Measurements from ENCODE around the gene CEP55.
"Not testable (repeated sequence)": the region's sequence is repeated elsewhere in the genome, so short reads cannot be mapped to it uniquely, and the experiment has no call there.

The CEP55 gene

DNA sequence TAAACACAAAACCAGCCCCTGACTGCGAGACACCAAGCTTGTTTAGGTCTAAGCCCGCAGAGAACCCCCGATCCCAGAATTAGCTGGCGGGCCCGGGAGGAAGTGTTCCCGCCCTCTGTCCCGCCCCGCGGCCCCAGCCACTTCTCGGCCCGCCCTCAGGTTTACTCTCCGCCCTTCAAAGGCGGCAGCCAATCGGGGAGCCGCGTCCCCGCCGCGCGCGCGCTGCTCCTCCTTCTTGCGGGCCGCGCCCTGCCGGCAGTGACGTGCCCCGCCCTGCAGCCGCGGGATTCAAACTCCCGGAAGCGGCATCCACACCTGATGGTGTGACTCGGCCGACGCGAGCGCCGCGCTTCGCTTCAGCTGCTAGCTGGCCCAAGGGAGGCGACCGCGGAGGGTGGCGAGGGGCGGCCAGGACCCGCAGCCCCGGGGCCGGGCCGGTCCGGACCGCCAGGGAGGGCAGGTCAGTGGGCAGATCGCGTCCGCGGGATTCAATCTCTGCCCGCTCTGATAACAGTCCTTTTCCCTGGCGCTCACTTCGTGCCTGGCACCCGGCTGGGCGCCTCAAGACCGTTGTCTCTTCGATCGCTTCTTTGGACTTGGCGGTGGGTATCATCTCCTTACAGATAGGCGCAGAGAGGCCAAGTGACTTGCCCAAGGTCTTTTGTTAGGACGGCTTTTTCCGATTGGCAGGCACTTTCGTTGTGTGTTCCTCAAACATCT, at the start of gene CEP55:
TSS of gene CEP55 (plus strand) at position 291 of the 720 bp plus-strand sequence. CDS start 3,440 bp downstream, outside the sequence.
- peak; percentile 95 for DNase-seq

DNA sequence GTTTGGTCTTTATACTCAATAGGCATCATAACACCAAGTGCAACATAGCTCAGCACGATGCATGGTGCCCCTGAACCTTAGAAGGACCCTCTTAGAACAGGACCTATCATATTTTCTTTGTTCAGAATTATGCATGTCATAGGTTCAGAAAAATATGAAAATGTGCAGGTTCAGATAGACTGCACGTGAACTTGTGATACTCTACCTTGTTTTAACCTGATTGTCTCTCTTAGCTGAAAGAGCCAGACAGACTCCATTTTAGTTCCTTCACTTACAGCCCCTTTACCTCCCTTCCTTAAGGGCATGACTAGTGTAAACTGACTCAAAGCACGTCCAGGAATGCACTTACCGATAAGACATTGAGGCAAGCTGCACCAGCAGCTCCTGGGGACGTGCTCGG, 49.4 kb upstream of the CEP55 start:
- DNase-seq, result no peak

DNA sequence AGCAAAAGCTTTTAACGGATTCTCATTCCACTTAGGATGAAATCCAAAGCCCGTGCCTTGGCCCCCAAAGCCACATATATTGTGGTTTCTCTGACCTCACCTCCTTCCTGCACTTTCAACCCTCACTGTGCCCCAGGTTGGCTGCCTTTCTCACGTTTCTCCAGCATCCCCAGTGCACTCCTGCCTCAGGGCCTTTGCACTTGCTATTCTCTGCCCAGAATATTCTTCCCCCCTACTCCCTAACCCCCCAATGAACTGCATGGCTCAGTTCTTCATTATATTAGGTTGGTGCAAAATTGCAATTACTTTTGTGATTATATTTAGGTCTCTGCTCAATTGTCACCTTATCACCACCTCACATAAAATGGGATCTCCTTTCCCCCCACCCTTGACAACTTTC, 48.4 kb upstream of the CEP55 start:
- no peak for DNase-seq

DNA sequence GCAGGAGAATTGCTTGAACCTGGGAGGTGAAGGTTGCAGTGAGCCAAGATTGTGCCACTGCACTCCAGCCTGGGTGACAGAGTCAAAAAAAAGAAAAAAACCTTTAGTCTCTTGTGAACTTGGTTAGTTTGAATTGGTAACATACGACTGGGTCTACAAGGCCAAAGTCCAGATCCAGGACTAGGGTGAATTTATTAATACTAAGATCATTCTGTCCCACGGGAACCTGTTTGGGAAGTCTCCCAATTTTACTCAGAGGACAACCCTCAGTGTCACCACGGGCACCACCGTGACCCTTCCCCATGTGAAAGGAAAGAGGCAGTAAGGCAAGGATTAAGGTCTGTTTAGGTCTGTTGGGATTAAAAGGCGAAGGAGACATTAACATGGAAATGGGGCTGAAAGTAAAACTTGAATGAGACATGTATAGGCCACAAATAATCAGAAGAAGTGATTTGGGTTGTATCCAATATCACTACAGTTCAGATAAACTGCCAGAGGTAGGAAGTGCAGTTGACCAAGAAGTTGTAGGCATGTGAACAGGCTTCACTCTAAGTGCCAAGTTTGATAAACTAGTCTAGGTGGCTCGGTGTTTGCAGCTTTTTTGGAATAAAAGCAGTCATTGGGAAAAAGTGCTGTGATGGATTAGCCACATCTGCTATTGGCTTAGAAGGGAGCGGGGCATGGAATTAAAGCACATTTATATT, 45.0 kb upstream of the CEP55 start:
- no peak for DNase-seq

DNA sequence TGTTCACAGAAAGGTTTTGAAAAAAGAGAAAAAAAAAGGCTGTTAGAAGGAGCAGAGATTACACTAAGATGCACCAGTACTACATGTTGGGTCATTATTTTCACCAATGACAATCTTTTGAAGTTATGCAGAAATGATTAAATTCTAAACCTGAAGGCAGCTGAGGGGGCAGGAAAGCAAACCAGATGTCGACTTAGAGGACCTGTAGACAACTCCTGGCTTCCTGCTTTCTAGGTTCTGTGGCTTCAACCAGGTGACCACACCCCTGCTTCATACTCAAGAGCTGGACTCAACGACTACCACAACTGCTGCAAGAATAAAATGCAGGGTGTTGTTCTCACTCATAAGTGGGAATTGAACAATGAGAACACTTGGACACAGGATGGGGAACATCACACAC, 44.3 kb upstream of the CEP55 start:
- no peak for DNase-seq

DNA sequence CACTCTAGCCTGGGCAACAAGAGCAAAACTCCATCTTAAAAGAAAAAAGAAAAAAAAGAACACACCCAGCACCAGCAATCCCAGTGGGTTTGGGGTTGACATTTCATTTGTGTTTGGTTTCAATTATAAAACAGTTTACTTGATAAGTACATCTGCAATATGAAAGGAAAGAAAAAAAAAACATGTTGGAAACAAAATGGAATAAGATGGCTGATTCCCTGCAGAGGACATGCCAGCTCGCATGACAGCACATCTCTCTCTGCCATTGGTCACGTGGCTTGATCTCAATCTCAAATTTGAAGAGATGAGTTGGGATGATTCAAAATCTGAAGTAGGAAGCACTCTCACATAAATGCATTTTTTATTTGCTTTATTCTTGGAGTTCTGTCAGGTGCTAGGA, 42.3 kb upstream of the CEP55 start:
- DNase-seq, result no peak

DNA sequence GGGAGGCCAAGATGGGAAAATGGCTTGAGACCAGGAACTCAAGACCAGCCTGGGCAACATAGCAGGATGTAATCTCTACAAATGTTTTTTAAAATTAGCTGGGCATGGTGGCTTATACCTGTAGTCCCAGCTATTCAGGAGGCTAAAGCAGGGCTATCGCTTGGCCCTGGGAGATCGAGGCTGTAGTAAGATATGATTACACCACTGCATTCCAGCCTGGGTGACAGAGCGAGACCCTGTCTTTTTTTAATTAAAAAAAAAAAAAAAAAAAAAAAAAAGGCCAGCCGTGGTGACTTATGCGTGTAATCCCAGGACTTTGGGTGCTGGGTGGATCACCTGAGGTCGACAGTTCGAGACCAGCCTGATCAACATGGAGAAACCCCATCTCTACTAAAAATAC, 41.7 kb upstream of the CEP55 start:
- DNase-seq, result no peak

DNA sequence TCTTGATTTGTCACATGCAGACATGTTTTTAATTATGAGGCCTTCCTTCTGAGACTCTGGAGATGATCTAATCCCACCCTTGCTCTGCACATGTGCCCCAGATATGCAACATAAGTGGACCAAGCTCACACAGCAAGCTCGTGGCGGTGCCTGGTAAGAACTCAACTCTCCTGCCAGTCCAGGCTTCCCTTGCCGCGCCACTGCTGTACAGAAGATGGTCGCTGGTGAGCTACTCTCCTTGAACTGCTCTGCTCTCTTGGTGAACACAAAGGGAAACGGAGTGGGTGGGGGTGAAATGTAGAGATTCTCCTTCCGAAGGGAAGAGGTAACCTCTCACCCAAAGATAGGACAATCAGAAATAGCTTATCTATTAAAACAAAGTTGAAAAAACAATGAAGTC, 39.9 kb upstream of the CEP55 start:
- no peak for DNase-seq

DNA sequence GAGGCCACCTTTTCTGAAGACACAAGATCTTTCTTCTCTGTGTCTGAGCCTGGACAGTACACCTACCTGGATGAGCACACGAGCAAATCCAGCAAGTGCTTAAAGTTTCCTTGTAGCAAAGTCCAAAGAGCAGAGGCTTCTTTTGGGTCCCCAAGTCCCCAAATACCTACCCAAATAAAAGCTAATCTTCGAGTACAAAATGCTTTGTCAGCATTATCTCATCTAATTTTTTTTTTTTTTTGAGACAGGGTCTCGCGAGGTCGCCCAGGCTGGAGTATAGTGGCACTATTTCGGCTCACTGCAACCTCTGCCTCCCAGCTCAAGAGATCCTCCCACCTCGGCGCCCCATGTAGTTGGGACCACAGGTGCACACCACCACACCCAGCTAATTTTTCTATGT, 38.9 kb upstream of the CEP55 start:
- DNase-seq, result no peak

DNA sequence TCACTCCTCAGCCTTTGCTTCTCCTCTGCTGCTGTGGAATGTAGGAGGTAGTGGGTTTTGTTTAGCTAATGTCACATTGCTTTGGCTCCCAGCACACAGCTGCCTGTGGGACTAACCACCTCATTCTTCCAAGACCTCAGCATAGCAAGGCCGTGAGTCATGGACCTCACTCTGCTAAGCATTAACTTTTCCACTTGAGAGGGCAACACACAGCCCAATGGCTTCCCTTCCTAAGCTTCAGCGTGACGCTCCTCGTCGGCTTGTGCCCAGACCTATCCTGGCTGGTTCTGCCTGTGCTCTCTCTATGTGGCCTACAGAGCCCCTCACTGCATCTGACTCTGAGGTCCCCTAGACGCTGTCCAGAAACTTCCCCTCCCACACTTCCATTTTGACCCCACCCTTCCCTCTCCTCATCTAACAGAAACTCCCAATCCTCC, 37.6 kb upstream of the CEP55 start:
- DNase-seq, result peak; percentile 66

DNA sequence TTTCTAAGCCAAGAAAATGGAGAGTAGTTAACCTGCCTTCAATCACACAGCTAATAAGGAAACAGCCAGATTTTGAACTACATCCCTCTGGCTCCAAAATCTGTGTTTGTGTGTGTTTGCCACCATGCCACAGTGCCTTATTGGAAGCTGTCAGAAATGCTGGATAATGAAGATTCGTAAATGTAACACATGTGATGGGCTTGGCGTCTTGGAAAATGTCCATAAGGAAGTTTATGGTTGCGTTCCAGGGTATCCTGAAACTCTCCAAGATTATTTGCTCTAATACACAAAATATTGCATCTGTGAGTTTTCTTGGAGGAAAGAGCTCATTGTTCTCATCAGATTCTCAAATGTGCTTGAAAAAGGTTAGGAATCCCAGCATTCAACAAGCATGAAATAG, 36.9 kb upstream of the CEP55 start:
- no peak for DNase-seq

DNA sequence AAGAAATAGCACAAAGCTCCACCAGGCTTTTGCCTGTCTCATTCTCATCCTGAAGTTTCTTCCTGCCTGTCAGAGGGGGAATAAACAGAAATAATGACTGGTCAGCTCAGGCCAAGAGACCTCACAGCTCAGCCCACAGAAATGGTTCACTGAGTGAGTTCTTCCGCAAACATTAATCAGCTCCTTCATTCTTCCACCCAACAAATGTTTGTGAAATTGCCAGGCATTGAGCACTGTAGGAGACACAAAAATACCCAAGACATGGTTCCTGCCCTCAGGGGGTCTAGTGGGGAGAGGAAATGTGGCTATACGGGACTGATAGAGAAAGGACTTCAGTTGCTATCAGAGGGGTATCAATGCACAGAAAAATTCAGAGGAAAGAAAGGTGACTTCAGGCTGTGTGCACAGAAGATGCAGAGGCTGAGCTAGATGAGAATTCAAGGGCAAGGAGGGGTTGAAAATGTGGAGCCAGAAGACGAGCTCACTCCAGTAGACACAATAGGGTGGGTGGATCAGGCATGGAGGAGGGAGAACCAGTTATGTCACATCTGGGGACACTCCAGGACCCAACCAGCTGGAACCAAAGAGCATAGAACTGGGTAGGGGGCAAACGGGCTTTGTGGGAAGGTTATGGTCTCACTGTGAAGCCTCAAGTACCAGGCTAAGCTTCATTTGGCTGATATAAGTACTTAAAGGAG, 35.2 kb upstream of the CEP55 start:
- DNase-seq, result no peak

DNA sequence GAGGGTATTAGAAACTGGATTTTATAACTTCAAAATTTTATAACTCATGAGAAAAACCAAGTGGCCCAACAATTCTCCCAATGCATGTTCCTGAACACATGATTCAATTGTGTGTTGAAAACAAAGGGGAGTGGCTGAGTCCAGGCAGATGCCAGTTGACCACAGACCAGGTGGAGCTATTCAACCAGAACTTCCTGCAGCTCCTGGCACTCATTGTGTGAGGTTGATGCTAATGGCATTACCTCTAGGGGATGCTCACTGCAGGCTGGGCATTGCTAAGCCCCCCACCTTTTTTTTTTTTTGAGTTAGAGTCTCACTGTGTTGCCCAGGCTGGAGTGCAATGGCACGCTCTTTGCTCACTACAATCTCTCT, 34.6 kb upstream of the CEP55 start:
- no peak for DNase-seq

DNA sequence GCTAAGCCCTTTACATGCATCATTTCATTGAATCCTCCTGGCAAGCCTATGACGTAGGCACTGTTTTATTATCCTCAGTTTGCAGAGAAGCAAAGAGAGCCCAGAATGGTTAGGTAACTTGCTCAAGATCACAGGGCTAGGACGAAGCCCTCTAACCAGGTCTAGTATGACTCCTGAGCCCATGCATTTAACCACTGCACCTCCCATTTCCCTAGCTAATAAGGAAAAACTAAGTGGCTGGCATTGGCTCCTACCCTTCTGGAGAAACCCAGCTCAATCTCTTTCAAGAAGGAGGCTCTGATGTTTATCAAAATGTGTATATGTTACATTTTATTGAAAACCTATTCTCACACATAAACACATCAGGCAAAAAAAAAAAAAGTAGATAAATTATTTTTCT, 34.0 kb upstream of the CEP55 start:
- DNase-seq, result no peak

DNA sequence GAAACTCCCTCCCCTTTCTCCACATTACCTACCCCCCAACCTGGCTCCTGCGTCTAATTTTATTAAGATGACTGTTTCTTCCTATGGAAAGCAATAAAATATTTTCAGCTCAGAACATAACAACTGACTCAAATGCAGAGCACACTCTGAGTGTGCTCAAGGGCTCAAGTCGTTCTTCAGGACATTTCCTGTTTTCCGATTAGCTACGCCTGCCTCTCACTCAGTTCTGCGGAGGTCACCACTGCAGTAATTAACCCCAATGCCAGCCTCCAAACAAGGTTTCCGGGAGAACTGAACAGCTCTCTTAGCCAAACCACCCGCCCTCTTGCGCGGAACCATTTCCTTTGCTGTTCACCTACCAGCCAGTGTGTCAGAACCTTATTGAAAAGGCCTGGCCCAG, 33.5 kb upstream of the CEP55 start:
- DNase-seq, result peak; percentile 65

DNA sequence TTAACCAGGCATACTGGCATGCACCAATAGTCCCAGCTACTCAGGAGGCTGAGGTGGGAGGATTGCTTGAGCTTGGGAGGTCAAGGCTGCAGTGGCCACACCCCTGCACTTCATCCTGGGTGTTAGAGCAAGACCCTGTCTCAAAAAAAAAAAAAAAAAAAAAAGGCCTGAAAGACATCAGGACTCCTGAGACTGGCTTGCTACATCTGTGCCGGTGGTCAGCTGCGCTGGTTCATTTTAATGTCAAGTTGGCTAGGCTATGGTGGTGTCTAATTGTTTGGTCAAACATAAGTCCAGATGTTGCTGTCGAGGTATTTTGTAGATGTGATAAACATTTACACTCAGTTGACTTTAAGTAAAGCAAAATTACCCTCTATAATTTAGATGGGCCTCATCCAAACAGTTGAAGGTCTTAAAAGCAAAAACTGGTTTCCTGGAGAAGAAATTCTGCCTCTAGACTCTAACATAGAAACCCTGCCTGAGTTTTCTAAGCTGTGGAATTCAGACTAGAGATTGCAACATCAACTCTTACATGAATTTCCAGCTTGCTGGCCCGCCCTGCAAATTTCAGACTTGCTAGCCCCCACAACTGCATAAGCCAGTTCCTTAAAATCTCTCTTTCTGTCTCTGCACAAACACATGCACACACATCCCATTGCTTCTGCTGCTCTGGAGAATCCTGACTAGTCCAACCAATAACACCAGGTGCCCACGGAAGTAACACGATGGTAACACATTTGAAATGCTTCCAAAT, 32.5 kb upstream of the CEP55 start:
- peak; percentile 82 for DNase-seq

DNA sequence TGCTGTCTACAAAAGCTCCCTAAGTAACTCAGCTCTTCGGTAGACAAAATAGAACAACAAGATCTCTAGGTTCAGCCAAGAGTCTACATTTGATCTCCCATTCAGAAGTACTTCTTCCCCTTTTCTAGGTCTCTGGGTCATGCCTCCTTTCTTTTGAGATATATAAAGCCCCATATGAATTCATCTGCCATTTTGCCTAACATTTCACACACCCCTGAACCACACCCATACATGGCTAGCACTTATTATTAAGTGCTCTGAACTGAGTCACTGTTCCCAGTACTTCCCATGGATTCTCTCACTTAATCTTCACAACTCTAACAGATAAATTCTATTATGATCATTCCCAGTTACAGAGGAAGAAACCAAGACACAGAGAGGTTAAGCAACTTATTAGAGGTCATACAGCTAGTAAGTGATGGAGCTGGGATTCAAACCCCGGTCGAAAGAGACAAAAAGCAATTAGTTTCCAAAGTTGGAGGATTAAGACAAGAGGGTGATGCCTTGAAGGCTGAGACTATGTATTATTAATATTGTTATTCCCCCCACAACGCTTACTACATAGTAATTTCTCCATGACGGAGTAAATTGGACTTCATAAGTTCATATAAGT, 31.5 kb upstream of the CEP55 start:
- peak; percentile 58 for DNase-seq

DNA sequence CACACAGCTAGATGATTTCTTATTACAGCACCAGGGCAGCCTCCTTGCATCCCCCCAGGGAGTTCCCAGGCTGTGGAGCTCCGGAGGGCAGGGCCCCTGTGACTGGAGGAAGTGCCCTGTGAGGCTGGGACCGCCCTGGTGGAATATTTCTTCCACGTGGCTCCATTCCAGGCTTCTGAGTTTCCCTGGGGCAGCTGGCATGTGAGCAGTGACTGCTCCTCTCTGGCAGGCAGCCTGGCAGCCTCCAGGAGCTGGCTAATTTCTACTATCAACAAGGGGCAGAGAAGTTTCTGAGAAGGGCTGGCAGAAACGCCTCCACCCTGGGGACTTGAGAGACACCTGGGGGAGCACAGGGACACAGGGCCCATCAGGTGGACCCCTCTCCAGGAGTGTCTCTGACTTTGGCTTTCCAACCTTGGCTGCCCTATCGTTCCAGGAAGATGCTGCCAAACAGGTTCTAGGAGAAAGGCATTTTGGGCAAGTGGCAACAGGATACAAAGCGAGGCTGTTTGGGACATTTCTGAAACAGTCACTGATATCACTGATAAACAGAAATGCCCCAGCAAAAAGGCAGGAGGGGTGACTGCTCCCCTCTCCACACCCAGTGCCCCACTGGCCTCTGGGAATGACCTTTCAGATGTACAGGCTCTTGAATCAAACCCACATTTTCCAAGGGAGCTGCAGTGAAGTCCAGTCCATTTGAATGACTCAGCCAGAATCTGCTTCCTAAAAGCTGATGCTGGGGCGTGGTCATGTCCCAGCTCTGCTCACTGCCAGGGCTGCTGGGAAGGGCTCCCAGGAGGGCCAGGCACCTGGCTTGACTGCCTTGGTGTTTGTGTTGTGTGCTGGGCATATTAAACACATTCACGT, 30.4 kb upstream of the CEP55 start:
- DNase-seq, result peak; percentile 54

DNA sequence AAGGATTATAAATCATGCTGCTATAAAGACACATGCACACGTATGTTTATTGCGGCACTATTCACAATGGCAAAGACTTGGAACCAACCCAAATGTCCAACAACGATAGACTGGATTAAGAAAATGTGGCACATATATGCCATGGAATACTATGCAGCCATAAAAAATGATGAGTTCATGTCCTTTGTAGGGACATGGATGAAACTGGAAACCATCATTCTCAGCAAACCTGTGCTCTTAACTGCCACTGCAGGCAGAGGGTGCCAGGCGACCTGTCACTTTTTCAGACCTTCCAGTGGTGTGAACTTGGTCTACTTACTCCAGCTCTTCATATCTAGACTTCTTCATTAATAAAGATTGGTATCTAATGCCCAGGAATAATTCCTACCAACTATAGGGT, 28.8 kb upstream of the CEP55 start:
- not testable (repeated sequence) for DNase-seq

DNA sequence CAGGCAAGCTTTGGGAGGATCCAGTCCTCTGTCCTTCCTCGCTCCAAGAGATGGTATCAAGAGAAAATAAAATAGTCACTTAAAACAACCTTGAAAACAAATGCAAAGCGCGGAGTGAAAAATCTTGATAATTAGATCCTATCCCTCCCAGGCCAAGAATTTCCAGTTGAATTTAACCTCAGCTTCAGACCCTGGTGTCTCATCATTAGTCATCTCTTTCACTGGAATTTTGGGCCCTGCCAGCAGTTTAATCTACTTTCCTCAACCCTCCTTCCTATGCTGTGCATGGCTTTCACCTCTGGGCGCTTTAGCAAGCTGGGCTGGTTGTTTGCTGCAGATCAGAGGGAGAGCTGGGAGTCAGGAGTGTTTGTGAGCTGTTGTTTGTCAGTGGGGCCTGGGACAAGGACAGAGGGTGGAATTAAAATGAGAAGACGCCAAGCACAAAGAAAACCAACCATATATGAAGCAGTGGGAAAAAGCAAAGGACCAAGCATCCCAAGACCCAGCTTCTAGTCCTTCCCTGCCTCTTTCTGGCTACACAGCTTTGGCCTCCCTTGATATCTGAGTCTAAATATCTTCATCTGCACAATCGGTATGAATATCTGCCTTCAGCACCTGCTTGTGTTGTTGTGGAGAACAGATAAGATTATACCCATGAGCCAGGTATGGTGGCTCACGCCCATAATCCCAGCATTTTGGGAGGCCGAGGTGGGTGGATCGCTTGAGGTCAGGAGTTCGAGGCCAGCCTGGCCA, 27.8 kb upstream of the CEP55 start:
- no peak for DNase-seq

DNA sequence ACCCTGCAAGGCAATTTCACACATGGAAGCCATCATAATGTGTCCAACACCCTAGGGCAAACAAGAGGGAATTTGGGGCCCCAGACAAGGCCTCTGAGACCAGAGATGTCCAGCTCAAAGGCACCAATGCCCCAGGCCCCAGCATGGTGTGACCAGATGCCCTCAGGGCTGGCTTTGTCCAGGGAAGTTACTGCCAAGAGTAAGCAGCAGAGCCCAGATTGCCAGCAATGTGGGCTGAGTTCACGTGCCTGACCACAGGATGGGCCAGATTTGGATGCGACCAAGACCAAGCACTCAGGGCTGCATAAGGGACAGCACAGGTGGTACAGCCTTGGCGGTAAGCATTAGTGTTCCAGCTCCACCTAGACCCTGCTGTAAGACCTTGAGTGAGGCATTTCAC, 27.0 kb upstream of the CEP55 start:
- no peak for DNase-seq
